H9 (cell line): ENCODE data around the gene RALGPS2. TPM values are rescaled to one million over a fixed set of nuclear protein-coding genes. Genes with fewer than 3 reads are reported as not detected.

Experiments
- DNase-seq: peaks from one replicate; pipeline ENCODE4 v3.0.0-alpha.2; 2017
- H2AFZ ChIP-seq: one replicate; pipeline ENCODE4 v1.6.1; 2013; ENCODE audit warnings: mild to moderate bottlenecking, low read length, control low read depth, moderate library complexity
- H2AK5ac ChIP-seq: 2 replicates; pipeline ENCODE4 v1.6.1; 2013; ENCODE audit warnings: low read length, control low read depth, mixed read lengths; ENCODE audit not compliant: insufficient read length
- H2BK120ac ChIP-seq: one replicate; pipeline ENCODE4 v1.6.1; 2013; ENCODE audit warnings: low read depth, mild to moderate bottlenecking, low read length, control low read depth, inconsistent platforms; ENCODE audit not compliant: poor library complexity, severe bottlenecking
- H2BK12ac ChIP-seq: 2 replicates; pipeline ENCODE4 v1.6.1; 2013; ENCODE audit warnings: low read length, control low read depth, mixed read lengths, low read depth; ENCODE audit not compliant: insufficient read length
- H2BK15ac ChIP-seq: 2 replicates; pipeline ENCODE4 v1.6.1; 2013; ENCODE audit warnings: low read depth, low read length, control low read depth
- H2BK20ac ChIP-seq: one replicate; pipeline ENCODE4 v1.6.1; 2013; ENCODE audit warnings: low read depth, mild to moderate bottlenecking, low read length, control low read depth, inconsistent platforms; ENCODE audit not compliant: poor library complexity, severe bottlenecking
- H2BK5ac ChIP-seq: 2 replicates; pipeline ENCODE4 v1.6.1; 2013; ENCODE audit warnings: low read length, control low read depth, mixed read lengths; ENCODE audit not compliant: insufficient read length
- H3K14ac ChIP-seq: 2 replicates; pipeline ENCODE4 v1.6.1; 2013; ENCODE audit warnings: low read length, control low read depth; ENCODE audit not compliant: insufficient read depth
- H3K18ac ChIP-seq: 2 replicates; pipeline ENCODE4 v1.6.1; 2013; ENCODE audit warnings: low read depth, mild to moderate bottlenecking, mixed read lengths, low read length, control low read depth; ENCODE audit not compliant: insufficient read length
- H3K23ac ChIP-seq: 2 replicates; pipeline ENCODE4 v1.6.1; 2013; ENCODE audit warnings: low read length, control low read depth, mixed read lengths, low read depth; ENCODE audit not compliant: insufficient read length
- H3K23me2 ChIP-seq: 2 replicates; pipeline ENCODE4 v1.6.1; 2013; ENCODE audit warnings: low read depth, mild to moderate bottlenecking, mixed read lengths, low read length, control low read depth; ENCODE audit not compliant: insufficient read length, poor library complexity, severe bottlenecking
- H3K27ac ChIP-seq: 2 replicates; pipeline ENCODE4 v1.5.1; 2013; ENCODE audit warnings: low read length, control low read depth, mixed read lengths, low read depth; ENCODE audit not compliant: insufficient read length
- H3K27me3 ChIP-seq: 2 replicates; pipeline ENCODE4 v1.6.1; 2013; ENCODE audit warnings: low read length, control low read depth, inconsistent platforms; ENCODE audit not compliant: insufficient read depth
- H3K4ac ChIP-seq: 2 replicates; pipeline ENCODE4 v1.6.1; 2013; ENCODE audit warnings: low read depth, mild to moderate bottlenecking, control low read depth, inconsistent platforms, low read length, moderate library complexity
- H3K4me1 ChIP-seq: 2 replicates; pipeline ENCODE4 v1.6.1; 2013; ENCODE audit warnings: low read length, control low read depth, inconsistent platforms; ENCODE audit not compliant: insufficient read depth
- H3K4me2 ChIP-seq: 2 replicates; pipeline ENCODE4 v1.6.1; 2013; ENCODE audit warnings: low read length, control low read depth, mixed read lengths; ENCODE audit not compliant: insufficient read length, insufficient read depth
- H3K56ac ChIP-seq: 2 replicates; pipeline ENCODE4 v1.6.1; 2013; ENCODE audit warnings: low read depth, mild to moderate bottlenecking, mixed read lengths, low read length, control low read depth; ENCODE audit not compliant: insufficient read length
- H3K79me1 ChIP-seq: 2 replicates; pipeline ENCODE4 v1.6.1; 2013; ENCODE audit warnings: low read depth, mild to moderate bottlenecking, moderate library complexity, low read length, control low read depth, inconsistent platforms; ENCODE audit not compliant: insufficient read depth, poor library complexity, severe bottlenecking
- H3K79me2 ChIP-seq: 2 replicates; pipeline ENCODE4 v1.6.1; 2013; ENCODE audit warnings: low read length, control low read depth, inconsistent platforms; ENCODE audit not compliant: insufficient read depth
- H3K9ac ChIP-seq: 2 replicates; pipeline ENCODE4 v1.6.1; 2013; ENCODE audit warnings: low read length, control low read depth, mixed read lengths; ENCODE audit not compliant: insufficient read length; ENCODE audit errors: extremely low read depth
- H3K9me3 ChIP-seq: one replicate; pipeline ENCODE4 v1.6.1; 2013; ENCODE audit warnings: low read depth, low read length, inconsistent platforms; ENCODE audit not compliant: control insufficient read depth
- H3T11ph ChIP-seq: one replicate; pipeline ENCODE4 v1.6.1; 2013; ENCODE audit warnings: mild to moderate bottlenecking, low read length, control low read depth, inconsistent platforms
- H4K20me1 ChIP-seq: one replicate; pipeline ENCODE4 v1.6.1; 2013; ENCODE audit not compliant: control insufficient read depth, insufficient read length, insufficient read depth
- H4K5ac ChIP-seq: 2 replicates; pipeline ENCODE4 v1.6.1; 2013; ENCODE audit warnings: low read depth, mild to moderate bottlenecking, mixed read lengths, low read length, control low read depth; ENCODE audit not compliant: insufficient read length
- H4K8ac ChIP-seq: replicated peaks from 2 replicates; pipeline ENCODE4 v1.6.1; 2013; ENCODE audit warnings: low read length, control low read depth, mixed read lengths, low read depth; ENCODE audit not compliant: insufficient read length
- H4K91ac ChIP-seq: 2 replicates; pipeline ENCODE4 v1.6.1; 2013; ENCODE audit warnings: low read depth, mild to moderate bottlenecking, moderate library complexity, mixed read lengths, low read length, control low read depth; ENCODE audit not compliant: insufficient read length
- H3K27ac Mint-ChIP-seq, 3 experiments: 2 replicates in 2 of 3; 3 replicates in 1 of 3; pipeline ENCODE4 v1.8.0; 2020 to 2021; ENCODE audit warnings: mixed read lengths in 3 of 3, mild to moderate bottlenecking in 1 of 3, moderate library complexity in 1 of 3
- H3K27me3 Mint-ChIP-seq: 2 replicates; pipeline ENCODE4 v1.8.0; 2021; ENCODE audit warnings: low read depth, mild to moderate bottlenecking, moderate library complexity, mixed read lengths
- H3K36me3 Mint-ChIP-seq, 3 experiments: 2 replicates in 2 of 3; 3 replicates in 1 of 3; pipeline ENCODE4 v1.8.0; 2020 to 2021; ENCODE audit warnings: low read depth in 3 of 3, mixed read lengths in 3 of 3; ENCODE audit not compliant: insufficient read depth in 1 of 3
- H3K4me1 Mint-ChIP-seq, 2 experiments: 2 replicates each; pipeline ENCODE4 v1.8.0; 2020; ENCODE audit warnings: mixed read lengths in 2 of 2
- H3K4me3 Mint-ChIP-seq, 2 experiments: 2 replicates in 1 of 2; 3 replicates in 1 of 2; pipeline ENCODE4 v1.8.0; 2020 to 2021; ENCODE audit warnings: mild to moderate bottlenecking in 2 of 2, mixed read lengths in 2 of 2, moderate library complexity in 1 of 2
- H3K9me3 Mint-ChIP-seq, 2 experiments: 2 replicates in 1 of 2; 3 replicates in 1 of 2; pipeline ENCODE4 v1.8.0; 2020; ENCODE audit warnings: mild to moderate bottlenecking in 2 of 2, mixed read lengths in 2 of 2, moderate library complexity in 1 of 2
- WGBS: extraction: QIAGEN DNeasy Blood & Tissue Kit; methylation state at CpG from one replicate; pipeline ENCODE4 v1.1.7; 2013; ENCODE audit warnings: missing lambda C conversion rate, low lambda C conversion rate, mixed read lengths; ENCODE audit not compliant: insufficient read length; ENCODE audit errors: extremely low coverage; 5-methylcytosine and 5-hydroxymethylcytosine counted together
- total RNA-seq: library from RNA; stranded (reverse); gene quantifications from 2 replicates; pipeline ENCODE4 v1.2.1, GENCODE V29; 2021
- TF ChIP-seq, protein P1 (sequence below): fragments of 200-600 bp; sonication (generic); conservative IDR thresholded peaks from 3 replicates; pipeline ENCODE4 v1.8.0; 2021; ENCODE audit warnings: antibody characterized with exemption, mild to moderate bottlenecking

The RALGPS2 gene
- total RNA-seq, 1 experiment from 2014 or later, result 32.6 TPM

DNA sequence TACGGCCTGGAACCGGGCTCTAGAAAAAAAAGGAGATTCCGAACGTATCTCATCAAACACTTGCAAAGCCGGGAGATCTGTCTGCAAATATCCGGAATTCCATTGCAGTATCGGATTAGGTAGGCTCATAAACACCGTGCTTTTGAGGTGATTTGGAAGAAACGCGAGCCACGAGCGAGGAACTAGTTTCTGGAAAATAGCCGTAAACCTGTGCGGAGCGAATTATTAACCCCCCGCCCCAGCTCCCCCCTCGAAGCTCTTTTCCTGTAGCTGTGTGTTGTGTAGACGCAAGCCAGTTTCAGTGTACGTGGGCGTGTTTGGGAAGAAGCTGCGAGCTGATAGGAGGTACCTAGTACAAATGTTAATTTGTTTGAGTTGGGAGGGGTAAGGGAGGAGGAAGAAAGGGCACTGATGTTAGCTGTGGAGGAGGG, 1.1 kb downstream of the RALGPS2 start:
- Histone ChIP-seq H2AFZ (no peak overlapping the region), H2AK5ac (no peak overlapping the region), H3K56ac (no peak overlapping the region), H3K9me3 (no peaks in the 10 kb centered on the region), H2BK20ac (no peak overlapping the region), H3K14ac (peak overlapping the region; percentile 78), H2BK15ac (no peak overlapping the region), H3T11ph (no peak overlapping the region), H3K79me1 (no peaks in the 10 kb centered on the region), H3K9ac (peak overlapping the region; percentile 57), H3K4ac (no peak overlapping the region), H3K27ac (peak overlapping the region; percentile 10), H3K4me2 (peak overlapping the region; percentile 43), H4K5ac (peak overlapping the region; percentile 1), H3K4me1 (no peaks in the 10 kb centered on the region; the same call in 1 of the 2 replicates), H3K23me2 (peaks cover 4% of the 10 kb centered on the region), H3K79me2 (no peaks in the 10 kb centered on the region; the same call in 1 of the 2 replicates), H4K20me1 (no peaks in the 10 kb centered on the region), H3K23ac (no peak overlapping the region), H3K27me3 (no peaks in the 10 kb centered on the region), H4K91ac (no peak overlapping the region), H2BK5ac (no peak overlapping the region), H4K8ac (no peak overlapping the region), H2BK12ac (no peak overlapping the region), H3K18ac (no peak overlapping the region), H2BK120ac (no peak overlapping the region)
- peaks cover 0 to 12% (median 1%) of the 10 kb centered on the region in 3 experiments; a peak in 4 of 7 replicates for H3K36me3 Mint-ChIP-seq
- H3K4me1 Mint-ChIP-seq, result peaks cover 25 to 26% of the 10 kb centered on the region in 2 experiments
- WGBS, result no CpG with 5 or more reads among the region's 21 CpGs
- H3K4me3 Mint-ChIP-seq, result peak overlapping the region; percentile 89 to 90
- H3K9me3 Mint-ChIP-seq, result no peaks in the 10 kb centered on the region
- peaks cover 5% of the 10 kb centered on the region; the same call in 1 of the 2 replicates for H3K27me3 Mint-ChIP-seq
- peak; percentile 85 for DNase-seq
- H3K27ac Mint-ChIP-seq, result peak overlapping the region; percentile 95 to 98 (median 96)
- TF ChIP-seq, protein P1, sequence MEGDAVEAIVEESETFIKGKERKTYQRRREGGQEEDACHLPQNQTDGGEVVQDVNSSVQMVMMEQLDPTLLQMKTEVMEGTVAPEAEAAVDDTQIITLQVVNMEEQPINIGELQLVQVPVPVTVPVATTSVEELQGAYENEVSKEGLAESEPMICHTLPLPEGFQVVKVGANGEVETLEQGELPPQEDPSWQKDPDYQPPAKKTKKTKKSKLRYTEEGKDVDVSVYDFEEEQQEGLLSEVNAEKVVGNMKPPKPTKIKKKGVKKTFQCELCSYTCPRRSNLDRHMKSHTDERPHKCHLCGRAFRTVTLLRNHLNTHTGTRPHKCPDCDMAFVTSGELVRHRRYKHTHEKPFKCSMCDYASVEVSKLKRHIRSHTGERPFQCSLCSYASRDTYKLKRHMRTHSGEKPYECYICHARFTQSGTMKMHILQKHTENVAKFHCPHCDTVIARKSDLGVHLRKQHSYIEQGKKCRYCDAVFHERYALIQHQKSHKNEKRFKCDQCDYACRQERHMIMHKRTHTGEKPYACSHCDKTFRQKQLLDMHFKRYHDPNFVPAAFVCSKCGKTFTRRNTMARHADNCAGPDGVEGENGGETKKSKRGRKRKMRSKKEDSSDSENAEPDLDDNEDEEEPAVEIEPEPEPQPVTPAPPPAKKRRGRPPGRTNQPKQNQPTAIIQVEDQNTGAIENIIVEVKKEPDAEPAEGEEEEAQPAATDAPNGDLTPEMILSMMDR, result no peak
